H9 (cell line): Measurements from ENCODE around the gene RAB27B. TPM values are rescaled to one million over a fixed set of nuclear protein-coding genes. Genes with fewer than 3 reads are reported as not detected.

Experiments
- DNase-seq: peaks from one replicate; pipeline ENCODE4 v3.0.0-alpha.2; 2017
- H2AFZ ChIP-seq: one replicate; pipeline ENCODE4 v1.6.1; 2013; ENCODE audit warnings: mild to moderate bottlenecking, low read length, control low read depth, moderate library complexity
- H2AK5ac ChIP-seq: 2 replicates; pipeline ENCODE4 v1.6.1; 2013; ENCODE audit warnings: low read length, control low read depth, mixed read lengths; ENCODE audit not compliant: insufficient read length
- H2BK120ac ChIP-seq: one replicate; pipeline ENCODE4 v1.6.1; 2013; ENCODE audit warnings: low read depth, mild to moderate bottlenecking, low read length, control low read depth, inconsistent platforms; ENCODE audit not compliant: poor library complexity, severe bottlenecking
- H2BK12ac ChIP-seq: 2 replicates; pipeline ENCODE4 v1.6.1; 2013; ENCODE audit warnings: low read length, control low read depth, mixed read lengths, low read depth; ENCODE audit not compliant: insufficient read length
- H2BK15ac ChIP-seq: 2 replicates; pipeline ENCODE4 v1.6.1; 2013; ENCODE audit warnings: low read depth, low read length, control low read depth
- H2BK20ac ChIP-seq: one replicate; pipeline ENCODE4 v1.6.1; 2013; ENCODE audit warnings: low read depth, mild to moderate bottlenecking, low read length, control low read depth, inconsistent platforms; ENCODE audit not compliant: poor library complexity, severe bottlenecking
- H2BK5ac ChIP-seq: 2 replicates; pipeline ENCODE4 v1.6.1; 2013; ENCODE audit warnings: low read length, control low read depth, mixed read lengths; ENCODE audit not compliant: insufficient read length
- H3K14ac ChIP-seq: 2 replicates; pipeline ENCODE4 v1.6.1; 2013; ENCODE audit warnings: low read length, control low read depth; ENCODE audit not compliant: insufficient read depth
- H3K18ac ChIP-seq: 2 replicates; pipeline ENCODE4 v1.6.1; 2013; ENCODE audit warnings: low read depth, mild to moderate bottlenecking, mixed read lengths, low read length, control low read depth; ENCODE audit not compliant: insufficient read length
- H3K23ac ChIP-seq: 2 replicates; pipeline ENCODE4 v1.6.1; 2013; ENCODE audit warnings: low read length, control low read depth, mixed read lengths, low read depth; ENCODE audit not compliant: insufficient read length
- H3K23me2 ChIP-seq: 2 replicates; pipeline ENCODE4 v1.6.1; 2013; ENCODE audit warnings: low read depth, mild to moderate bottlenecking, mixed read lengths, low read length, control low read depth; ENCODE audit not compliant: insufficient read length, poor library complexity, severe bottlenecking
- H3K27ac ChIP-seq: 2 replicates; pipeline ENCODE4 v1.5.1; 2013; ENCODE audit warnings: low read length, control low read depth, mixed read lengths, low read depth; ENCODE audit not compliant: insufficient read length
- H3K27me3 ChIP-seq: 2 replicates; pipeline ENCODE4 v1.6.1; 2013; ENCODE audit warnings: low read length, control low read depth, inconsistent platforms; ENCODE audit not compliant: insufficient read depth
- H3K4ac ChIP-seq: 2 replicates; pipeline ENCODE4 v1.6.1; 2013; ENCODE audit warnings: low read depth, mild to moderate bottlenecking, control low read depth, inconsistent platforms, low read length, moderate library complexity
- H3K4me1 ChIP-seq: 2 replicates; pipeline ENCODE4 v1.6.1; 2013; ENCODE audit warnings: low read length, control low read depth, inconsistent platforms; ENCODE audit not compliant: insufficient read depth
- H3K4me2 ChIP-seq: 2 replicates; pipeline ENCODE4 v1.6.1; 2013; ENCODE audit warnings: low read length, control low read depth, mixed read lengths; ENCODE audit not compliant: insufficient read length, insufficient read depth
- H3K56ac ChIP-seq: 2 replicates; pipeline ENCODE4 v1.6.1; 2013; ENCODE audit warnings: low read depth, mild to moderate bottlenecking, mixed read lengths, low read length, control low read depth; ENCODE audit not compliant: insufficient read length
- H3K79me1 ChIP-seq: 2 replicates; pipeline ENCODE4 v1.6.1; 2013; ENCODE audit warnings: low read depth, mild to moderate bottlenecking, moderate library complexity, low read length, control low read depth, inconsistent platforms; ENCODE audit not compliant: insufficient read depth, poor library complexity, severe bottlenecking
- H3K79me2 ChIP-seq: 2 replicates; pipeline ENCODE4 v1.6.1; 2013; ENCODE audit warnings: low read length, control low read depth, inconsistent platforms; ENCODE audit not compliant: insufficient read depth
- H3K9ac ChIP-seq: 2 replicates; pipeline ENCODE4 v1.6.1; 2013; ENCODE audit warnings: low read length, control low read depth, mixed read lengths; ENCODE audit not compliant: insufficient read length; ENCODE audit errors: extremely low read depth
- H3K9me3 ChIP-seq: one replicate; pipeline ENCODE4 v1.6.1; 2013; ENCODE audit warnings: low read depth, low read length, inconsistent platforms; ENCODE audit not compliant: control insufficient read depth
- H3T11ph ChIP-seq: one replicate; pipeline ENCODE4 v1.6.1; 2013; ENCODE audit warnings: mild to moderate bottlenecking, low read length, control low read depth, inconsistent platforms
- H4K20me1 ChIP-seq: one replicate; pipeline ENCODE4 v1.6.1; 2013; ENCODE audit not compliant: control insufficient read depth, insufficient read length, insufficient read depth
- H4K5ac ChIP-seq: 2 replicates; pipeline ENCODE4 v1.6.1; 2013; ENCODE audit warnings: low read depth, mild to moderate bottlenecking, mixed read lengths, low read length, control low read depth; ENCODE audit not compliant: insufficient read length
- H4K8ac ChIP-seq: replicated peaks from 2 replicates; pipeline ENCODE4 v1.6.1; 2013; ENCODE audit warnings: low read length, control low read depth, mixed read lengths, low read depth; ENCODE audit not compliant: insufficient read length
- H4K91ac ChIP-seq: 2 replicates; pipeline ENCODE4 v1.6.1; 2013; ENCODE audit warnings: low read depth, mild to moderate bottlenecking, moderate library complexity, mixed read lengths, low read length, control low read depth; ENCODE audit not compliant: insufficient read length
- H3K27ac Mint-ChIP-seq, 3 experiments: 2 replicates in 2 of 3; 3 replicates in 1 of 3; pipeline ENCODE4 v1.8.0; 2020 to 2021; ENCODE audit warnings: mixed read lengths in 3 of 3, mild to moderate bottlenecking in 1 of 3, moderate library complexity in 1 of 3
- H3K27me3 Mint-ChIP-seq: 2 replicates; pipeline ENCODE4 v1.8.0; 2021; ENCODE audit warnings: low read depth, mild to moderate bottlenecking, moderate library complexity, mixed read lengths
- H3K36me3 Mint-ChIP-seq, 3 experiments: 2 replicates in 2 of 3; 3 replicates in 1 of 3; pipeline ENCODE4 v1.8.0; 2020 to 2021; ENCODE audit warnings: low read depth in 3 of 3, mixed read lengths in 3 of 3; ENCODE audit not compliant: insufficient read depth in 1 of 3
- H3K4me1 Mint-ChIP-seq, 2 experiments: 2 replicates each; pipeline ENCODE4 v1.8.0; 2020; ENCODE audit warnings: mixed read lengths in 2 of 2
- H3K4me3 Mint-ChIP-seq, 2 experiments: 2 replicates in 1 of 2; 3 replicates in 1 of 2; pipeline ENCODE4 v1.8.0; 2020 to 2021; ENCODE audit warnings: mild to moderate bottlenecking in 2 of 2, mixed read lengths in 2 of 2, moderate library complexity in 1 of 2
- H3K9me3 Mint-ChIP-seq, 2 experiments: 2 replicates in 1 of 2; 3 replicates in 1 of 2; pipeline ENCODE4 v1.8.0; 2020; ENCODE audit warnings: mild to moderate bottlenecking in 2 of 2, mixed read lengths in 2 of 2, moderate library complexity in 1 of 2
- CTCF ChIP-seq: fragments of 200-600 bp; sonication (generic); conservative IDR thresholded peaks from 3 replicates; pipeline ENCODE4 v1.8.0; 2021; ENCODE audit warnings: antibody characterized with exemption, mild to moderate bottlenecking
- WGBS: extraction: QIAGEN DNeasy Blood & Tissue Kit; methylation state at CpG from one replicate; pipeline ENCODE4 v1.1.7; 2013; ENCODE audit warnings: missing lambda C conversion rate, low lambda C conversion rate, mixed read lengths; ENCODE audit not compliant: insufficient read length; ENCODE audit errors: extremely low coverage; 5-methylcytosine and 5-hydroxymethylcytosine counted together
- total RNA-seq: library from RNA; stranded (reverse); gene quantifications from 2 replicates; pipeline ENCODE4 v1.2.1, GENCODE V29; 2021

Gene RAB27B
- total RNA-seq, 1 experiment from 2014 or later: 0.15 TPM

- no peak overlapping the region for H2AFZ ChIP-seq
- no peaks in the 10 kb centered on the region for H3K79me1 ChIP-seq
- no peak overlapping the region for H2BK12ac ChIP-seq
- no peaks in the 10 kb centered on the region; a peak in 1 of 5 replicates for H3K9me3 Mint-ChIP-seq
- no peak overlapping the region for H3K4me2 ChIP-seq
- H3K79me2 ChIP-seq: no peaks in the 10 kb centered on the region
- H3K14ac ChIP-seq: no peak overlapping the region
- no peak overlapping the region for H2BK20ac ChIP-seq
- H2BK5ac ChIP-seq: no peak overlapping the region
- H2BK15ac ChIP-seq: no peak overlapping the region
- H3K9ac ChIP-seq: no peak overlapping the region
- TF ChIP-seq CTCF: no peak
- H3K23me2 ChIP-seq: no peaks in the 10 kb centered on the region
- no peaks in the 10 kb centered on the region for H3K9me3 ChIP-seq
- H3K27me3 Mint-ChIP-seq: peaks cover 9% of the 10 kb centered on the region; the same call in 1 of the 2 replicates
- no peaks in the 10 kb centered on the region for H3K36me3 Mint-ChIP-seq
- H4K20me1 ChIP-seq: no peaks in the 10 kb centered on the region
- no peak overlapping the region for H3K4me3 Mint-ChIP-seq
- no peak overlapping the region for H2BK120ac ChIP-seq
- no CpG with 5 or more reads among the region's 6 CpGs for WGBS
- no peak overlapping the region for H3K18ac ChIP-seq
- H3K27ac Mint-ChIP-seq: no peak overlapping the region
- no peak overlapping the region for H3K27ac ChIP-seq
- H3T11ph ChIP-seq: no peak overlapping the region
- peaks cover 3% of the 10 kb centered on the region in 2 experiments for H3K4me1 Mint-ChIP-seq
- DNase-seq: no peak
- H3K27me3 ChIP-seq: no peaks in the 10 kb centered on the region
- H3K23ac ChIP-seq: no peak overlapping the region
- H4K8ac ChIP-seq: no peak overlapping the region
- H3K4ac ChIP-seq: no peak overlapping the region
- no peak overlapping the region for H4K5ac ChIP-seq
- H3K4me1 ChIP-seq: no peaks in the 10 kb centered on the region
- no peak overlapping the region for H4K91ac ChIP-seq
- no peak overlapping the region for H2AK5ac ChIP-seq
- no peak overlapping the region for H3K56ac ChIP-seq
Measured at GRCh38 chr18:54883816-54884604, 55.7 kb downstream of the RAB27B start.
